Lower leg skin (tissue), 3 donors: ENCODE data around the gene ARIH2.

Experiments used
- CTCF ChIP-seq, 3 donors: fragments of 450-650 bp; IDR thresholded peaks; one replicate each; pipeline ENCODE4 v1.5.1; 2016; ENCODE audit warnings: antibody characterized with exemption in 3 of 3, mild to moderate bottlenecking in 3 of 3, moderate library complexity in 2 of 3
- POLR2A ChIP-seq, 2 donors: fragments of 450-650 bp; IDR thresholded peaks; one replicate each; pipeline ENCODE4 v1.6.1; 2016 to 2017; ENCODE audit warnings: antibody characterized with exemption in 2 of 2, mild to moderate bottlenecking in 1 of 2, moderate library complexity in 1 of 2

- no peak for TF ChIP-seq CTCF (IDR thresholded peaks at IDR 0.05)
- TF ChIP-seq POLR2A (IDR thresholded peaks at IDR 0.05): no peak
Measured at GRCh38 chr3:48989796-48990635, 71.4 kb downstream of the ARIH2 start, which contains the start of gene P4HTM.
